Peyer's patch (tissue), 4 donors: ENCODE measurements around the gene KDM3A. TPM values are rescaled to one million over a fixed set of nuclear protein-coding genes. Genes with fewer than 3 reads are reported as not detected.
A peak's percentile ranks its signal among the peaks of the same experiment; 100 is the strongest.

Experiments
- DNase-seq, 3 donors: peaks; one replicate each; pipeline ENCODE4 v3.0.0-alpha.2; 2017 to 2019
- H3K27ac ChIP-seq, 4 donors: fragments of 200-600 bp; sonication (generic); one replicate each; pipeline ENCODE4 v1.5.1; 2016 to 2019
- H3K27me3 ChIP-seq, 2 donors: fragments of 200-600 bp; sonication (generic); one replicate each; pipeline ENCODE4 v1.5.1; 2019
- H3K36me3 ChIP-seq, 3 donors: fragments of 200-600 bp; sonication (generic); one replicate each; pipeline ENCODE4 v1.5.1; 2016 to 2019
- H3K4me1 ChIP-seq, 4 donors: fragments of 200-600 bp; sonication (generic); one replicate each; pipeline ENCODE4 v1.5.1; 2016 to 2019
- H3K4me3 ChIP-seq, 4 donors: fragments of 200-600 bp; sonication (generic); 1 replicate in 3 of 4; 2 replicates in 1 of 4; pipeline ENCODE4 v1.5.1; 2016 to 2019; ENCODE audit warnings: mild to moderate bottlenecking in 1 of 4
- H3K9me3 ChIP-seq, 4 donors: fragments of 200-600 bp; sonication (generic); one replicate each; pipeline ENCODE4 v1.5.1; 2016 to 2019; ENCODE audit warnings: mild to moderate bottlenecking in 1 of 4
- POLR2A ChIP-seq, 2 donors: fragments of 450-650 bp; IDR thresholded peaks; one replicate each; pipeline ENCODE4 v1.5.1; 2017; ENCODE audit warnings: antibody characterized with exemption in 2 of 2, mild to moderate bottlenecking in 2 of 2, moderate library complexity in 2 of 2
- total RNA-seq, 4 donors: library from RNA; depleted of rRNA; stranded (reverse); fragments of >200 nt; gene quantifications; one replicate each; pipeline ENCODE4 v1.1.0, GENCODE V29; 2016
- TF ChIP-seq, protein P1 (sequence below), 6 experiments: fragments of 450-650 bp in 4 of 6; fragments of 200-600 bp in 2 of 6; sonication (generic) in 1 of 6; IDR thresholded peaks; one replicate each; pipeline ENCODE4 v1.5.1; 2017 to 2019; ENCODE audit warnings: antibody characterized with exemption in 6 of 6, mild to moderate bottlenecking in 3 of 6, moderate library complexity in 1 of 6

KDM3A gene
- total RNA-seq, 4 donors from 2014 or later, result 42.9 to 93.1 (median 61.1) TPM

- Histone ChIP-seq H3K36me3 (no peaks in the 10 kb centered on the region), H3K4me3 (no peak overlapping the region)
Observed at GRCh38 chr2:86434290-86434689, 6.9 kb upstream of the KDM3A start.

GRCh38 chr2:86435531-86435930, 5.6 kb upstream of the KDM3A start:
- H3K4me3 ChIP-seq, result no peak overlapping the region
- TF ChIP-seq, protein P1, sequence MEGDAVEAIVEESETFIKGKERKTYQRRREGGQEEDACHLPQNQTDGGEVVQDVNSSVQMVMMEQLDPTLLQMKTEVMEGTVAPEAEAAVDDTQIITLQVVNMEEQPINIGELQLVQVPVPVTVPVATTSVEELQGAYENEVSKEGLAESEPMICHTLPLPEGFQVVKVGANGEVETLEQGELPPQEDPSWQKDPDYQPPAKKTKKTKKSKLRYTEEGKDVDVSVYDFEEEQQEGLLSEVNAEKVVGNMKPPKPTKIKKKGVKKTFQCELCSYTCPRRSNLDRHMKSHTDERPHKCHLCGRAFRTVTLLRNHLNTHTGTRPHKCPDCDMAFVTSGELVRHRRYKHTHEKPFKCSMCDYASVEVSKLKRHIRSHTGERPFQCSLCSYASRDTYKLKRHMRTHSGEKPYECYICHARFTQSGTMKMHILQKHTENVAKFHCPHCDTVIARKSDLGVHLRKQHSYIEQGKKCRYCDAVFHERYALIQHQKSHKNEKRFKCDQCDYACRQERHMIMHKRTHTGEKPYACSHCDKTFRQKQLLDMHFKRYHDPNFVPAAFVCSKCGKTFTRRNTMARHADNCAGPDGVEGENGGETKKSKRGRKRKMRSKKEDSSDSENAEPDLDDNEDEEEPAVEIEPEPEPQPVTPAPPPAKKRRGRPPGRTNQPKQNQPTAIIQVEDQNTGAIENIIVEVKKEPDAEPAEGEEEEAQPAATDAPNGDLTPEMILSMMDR (IDR thresholded peaks at IDR 0.05), result no peak
- TF ChIP-seq POLR2A (IDR thresholded peaks at IDR 0.05), result no peak
- no peaks in the 10 kb centered on the region for H3K36me3 ChIP-seq
- DNase-seq, result no peak
- no peaks in the 10 kb centered on the region for H3K4me1 ChIP-seq
- no peak overlapping the region for H3K27ac ChIP-seq
- H3K27me3 ChIP-seq, result no peaks in the 10 kb centered on the region
- H3K9me3 ChIP-seq, result peaks cover 0 to 23% (median 3%) of the 10 kb centered on the region in 4 donors

More at GRCh38 chr2:86434290-86434689, 6.9 kb upstream of the KDM3A start:
- DNase-seq, result no peak
- Histone ChIP-seq H3K9me3 (peaks cover 0 to 16% (median 0%) of the 10 kb centered on the region in 4 donors), H3K4me1 (no peaks in the 10 kb centered on the region), H3K27ac (no peak overlapping the region), H3K27me3 (no peaks in the 10 kb centered on the region)
- TF ChIP-seq POLR2A (IDR thresholded peaks at IDR 0.05), result no peak
- TF ChIP-seq, protein P1 (IDR thresholded peaks at IDR 0.05), result no peak

GRCh38 chr2:86436328-86436727, 4.8 kb upstream of the KDM3A start:
- H3K27ac ChIP-seq, result no peak overlapping the region
- H3K4me3 ChIP-seq, result no peak overlapping the region
- TF ChIP-seq POLR2A (IDR thresholded peaks at IDR 0.05), result no peak
- TF ChIP-seq, protein P1 (IDR thresholded peaks at IDR 0.05), result no peak
- H3K27me3 ChIP-seq, result no peaks in the 10 kb centered on the region
- no peaks in the 10 kb centered on the region for H3K36me3 ChIP-seq
- DNase-seq, result no peak
- no peaks in the 10 kb centered on the region for H3K4me1 ChIP-seq
- peaks cover 0 to 21% (median 3%) of the 10 kb centered on the region in 4 donors for H3K9me3 ChIP-seq

DNA sequence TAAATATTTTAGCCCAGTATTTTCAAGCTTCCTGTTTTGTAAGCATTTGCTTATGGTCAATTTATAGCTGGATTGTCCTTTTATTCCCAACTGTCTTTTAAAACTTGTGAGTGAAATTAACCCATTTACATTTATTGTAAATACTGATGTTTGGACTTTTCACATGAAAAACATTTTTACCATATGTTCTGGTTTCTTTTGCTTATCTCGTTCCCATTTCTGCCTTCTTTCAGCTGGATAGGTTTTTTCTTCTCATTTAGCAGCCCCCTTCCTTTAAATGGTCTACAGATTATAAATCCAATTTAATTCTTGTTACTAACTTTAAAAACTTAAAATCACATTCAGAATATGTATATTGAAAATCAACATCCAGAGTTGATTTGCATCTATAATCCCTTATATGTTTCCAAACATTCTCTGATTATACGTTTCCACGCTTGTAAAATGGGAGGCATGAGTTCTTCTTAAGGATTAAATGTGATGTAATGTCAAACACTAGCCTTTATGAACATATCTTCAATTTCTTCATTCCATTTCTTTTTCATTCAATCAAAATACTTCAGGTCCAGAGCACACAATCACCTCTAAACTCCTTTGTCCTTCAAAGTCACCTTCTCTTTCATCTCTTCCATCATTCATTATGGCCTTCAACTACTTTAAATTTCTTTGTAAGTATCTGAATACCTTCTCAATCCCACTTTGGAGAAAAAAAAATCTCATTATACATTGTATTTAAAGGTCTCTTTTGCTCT, 1.1 kb upstream of the KDM3A start:
- TF ChIP-seq, protein P1 (IDR thresholded peaks at IDR 0.05), result no peak
- no peak for TF ChIP-seq POLR2A (IDR thresholded peaks at IDR 0.05)
- no peak for DNase-seq
- H3K4me3 ChIP-seq, result peak overlapping the region; percentile 67 to 88 (median 78)
- peak overlapping the region; percentile 85 to 98 (median 91) for H3K27ac ChIP-seq
- H3K4me1 ChIP-seq, result peaks cover 0 to 22% (median 7%) of the 10 kb centered on the region in 4 donors
- no peaks in the 10 kb centered on the region for H3K27me3 ChIP-seq
- peaks cover 0 to 21% (median 3%) of the 10 kb centered on the region in 4 donors for H3K9me3 ChIP-seq
- H3K36me3 ChIP-seq, result peaks cover 0 to 4% (median 0%) of the 10 kb centered on the region in 3 donors

DNA sequence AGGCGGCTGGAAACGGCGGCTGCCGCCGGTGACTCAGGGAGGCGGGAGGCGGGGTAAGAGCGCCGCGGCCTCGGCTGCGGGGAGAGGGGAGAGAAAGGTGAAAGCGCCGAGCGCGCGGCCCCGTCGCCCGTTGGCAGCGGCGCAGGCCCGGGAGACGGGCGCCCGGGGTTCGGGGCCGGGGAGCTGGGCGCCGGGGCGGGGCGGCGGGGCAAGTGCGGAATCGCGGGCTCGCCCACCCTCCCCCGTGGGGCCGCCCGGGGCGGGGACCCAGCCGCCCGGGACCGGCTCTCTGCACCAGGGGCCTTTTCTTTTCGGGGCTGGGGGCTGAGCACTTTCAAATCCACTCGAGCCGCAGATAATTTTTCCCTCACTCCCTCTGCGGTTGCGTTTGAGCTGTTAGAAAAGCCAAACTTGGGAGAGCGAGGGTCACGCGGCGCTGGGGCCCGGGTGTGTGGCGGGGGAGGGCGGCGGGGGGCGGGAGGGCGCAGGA, 266 bp downstream of the KDM3A start:
- Histone ChIP-seq H3K36me3 (peaks cover 0 to 12% (median 0%) of the 10 kb centered on the region in 3 donors), H3K4me3 (peak overlapping the region; percentile 67 to 88 (median 78)), H3K4me1 (peaks cover 0 to 27% (median 7%) of the 10 kb centered on the region in 4 donors), H3K9me3 (peaks cover 0 to 21% (median 3%) of the 10 kb centered on the region in 4 donors), H3K27me3 (no peaks in the 10 kb centered on the region), H3K27ac (peak overlapping the region; percentile 85 to 98 (median 91))
- TF ChIP-seq POLR2A (IDR thresholded peaks at IDR 0.05), result peak in 1 of 2 donors; percentile 93
- TF ChIP-seq, protein P1 (IDR thresholded peaks at IDR 0.05), result no peak
- DNase-seq, result no peak
